ENCODE results near the gene DMRTC1.
"Not testable (repeated sequence)": the region's sequence is repeated elsewhere in the genome, so short reads cannot be mapped to it uniquely, and the experiment has no call there.

DMRTC1 gene, protein sequence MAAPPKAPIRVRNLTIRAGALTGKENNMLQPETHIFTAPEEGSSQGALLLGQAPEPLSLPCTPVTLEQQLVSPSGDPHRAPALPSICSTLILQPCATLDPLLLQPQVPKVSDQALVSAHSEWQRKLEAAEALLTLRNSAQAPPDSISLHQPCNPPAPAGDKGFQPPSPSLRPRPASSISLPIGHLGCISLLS

DNA sequence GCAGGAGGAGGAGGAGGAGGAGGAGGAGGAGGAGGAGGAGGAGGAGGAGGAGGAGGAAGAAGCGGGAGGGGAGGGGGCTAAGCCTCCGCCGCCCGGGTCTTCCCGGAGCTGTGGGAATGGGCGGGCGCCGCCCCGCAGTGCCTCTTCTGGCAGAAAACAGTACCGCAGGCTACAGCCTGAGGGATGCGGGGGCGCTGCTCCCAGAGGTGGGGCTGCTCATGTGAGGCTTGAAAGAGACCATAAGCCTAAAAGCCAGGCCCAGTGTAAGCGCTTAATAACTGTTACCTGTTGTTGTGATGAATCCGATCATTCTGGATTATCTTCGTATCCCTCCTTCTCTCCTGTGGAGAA is at the start of gene DMRTC1:
TSS of gene DMRTC1 (minus strand) at position 19 of the 351 bp plus-strand sequence. CDS start 68,143 bp downstream, outside the sequence.
- not testable (repeated sequence) for H3K4me1 Mint-ChIP-seq (ENCODE audit: low read depth); H3K27ac Mint-ChIP-seq; H3K4me3 Mint-ChIP-seq; H3K36me3 Mint-ChIP-seq (ENCODE audit: low read depth); H3K9me3 Mint-ChIP-seq; H3K27me3 Mint-ChIP-seq

DNA sequence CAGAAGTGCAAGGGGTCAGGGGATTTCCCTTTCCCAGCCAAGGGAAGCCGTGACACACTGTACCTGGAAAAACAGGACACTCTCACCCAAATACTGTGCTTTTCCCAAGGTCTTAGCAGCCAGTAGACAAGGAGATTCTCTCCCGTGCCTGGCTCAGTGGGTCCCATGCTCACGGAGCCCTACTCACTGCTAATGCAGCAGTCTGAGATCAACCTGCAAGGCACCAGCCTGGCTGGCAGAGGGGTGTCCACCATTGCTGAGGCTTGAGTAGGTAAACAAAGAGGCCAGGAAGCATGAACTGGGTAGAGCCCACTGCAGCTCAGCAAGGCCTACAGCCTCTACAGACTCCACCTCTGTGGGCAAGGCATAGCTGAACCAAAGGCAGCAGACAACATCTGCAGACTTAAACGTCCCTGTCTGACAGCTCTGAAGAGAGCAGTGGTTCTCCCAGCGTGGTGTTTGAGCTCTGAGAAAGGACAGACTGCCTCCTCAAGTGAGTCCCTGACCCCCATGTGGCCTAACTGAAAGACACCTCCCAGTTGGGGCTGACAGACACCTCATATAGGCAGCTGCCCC is 37.3 kb upstream of the DMRTC1 start:
- H3K36me3 Mint-ChIP-seq (ENCODE audit: low read depth); H3K4me3 Mint-ChIP-seq; H3K4me1 Mint-ChIP-seq (ENCODE audit: low read depth); H3K9me3 Mint-ChIP-seq; H3K27ac Mint-ChIP-seq: not testable (repeated sequence)
- peaks cover 10% of the 10 kb centered on the region for H3K27me3 Mint-ChIP-seq

DNA sequence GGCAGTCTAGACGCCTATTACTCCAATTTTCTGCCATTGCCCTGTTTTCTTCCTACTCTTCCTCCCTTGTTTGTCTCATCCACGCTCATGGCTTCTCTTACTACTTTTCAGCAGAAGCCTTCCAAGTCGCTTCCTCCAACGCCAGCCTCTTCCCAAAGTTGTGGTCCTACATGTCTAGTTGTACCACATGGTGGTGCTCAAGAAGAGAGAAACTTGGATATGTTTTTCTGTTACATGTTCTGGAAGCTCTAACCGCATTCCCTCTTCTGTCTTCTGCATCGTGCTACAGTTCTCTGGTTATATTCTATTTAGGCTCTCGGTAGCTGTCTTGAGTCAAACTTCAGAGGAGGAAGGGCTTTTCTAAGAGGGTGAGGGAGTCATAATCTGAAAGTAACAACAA is 31.2 kb upstream of the DMRTC1 start:
- H3K27ac Mint-ChIP-seq; H3K27me3 Mint-ChIP-seq; H3K9me3 Mint-ChIP-seq; H3K36me3 Mint-ChIP-seq (ENCODE audit: low read depth); H3K4me3 Mint-ChIP-seq; H3K4me1 Mint-ChIP-seq (ENCODE audit: low read depth): not testable (repeated sequence)

DNA sequence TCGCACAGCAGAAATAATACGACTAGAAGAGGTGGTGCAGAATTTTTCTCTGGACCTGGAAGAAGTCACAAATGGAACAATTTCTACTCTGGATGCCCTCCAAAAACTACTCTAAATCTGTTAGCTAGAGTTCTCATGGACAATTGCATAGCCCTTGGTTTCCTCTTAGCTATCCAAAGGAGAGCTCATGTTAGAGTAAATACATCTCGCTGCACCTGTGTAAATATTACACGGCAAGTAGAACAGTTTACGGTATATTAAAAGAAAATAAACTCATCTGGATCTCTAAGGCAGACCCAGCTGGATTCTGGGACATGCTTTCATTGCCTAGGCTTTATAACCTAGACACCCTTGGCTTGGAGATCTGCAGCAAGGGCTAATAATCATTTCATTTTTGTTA is 28.2 kb upstream of the DMRTC1 start:
- H3K4me3 Mint-ChIP-seq; H3K4me1 Mint-ChIP-seq (ENCODE audit: low read depth): not testable (repeated sequence)

DNA sequence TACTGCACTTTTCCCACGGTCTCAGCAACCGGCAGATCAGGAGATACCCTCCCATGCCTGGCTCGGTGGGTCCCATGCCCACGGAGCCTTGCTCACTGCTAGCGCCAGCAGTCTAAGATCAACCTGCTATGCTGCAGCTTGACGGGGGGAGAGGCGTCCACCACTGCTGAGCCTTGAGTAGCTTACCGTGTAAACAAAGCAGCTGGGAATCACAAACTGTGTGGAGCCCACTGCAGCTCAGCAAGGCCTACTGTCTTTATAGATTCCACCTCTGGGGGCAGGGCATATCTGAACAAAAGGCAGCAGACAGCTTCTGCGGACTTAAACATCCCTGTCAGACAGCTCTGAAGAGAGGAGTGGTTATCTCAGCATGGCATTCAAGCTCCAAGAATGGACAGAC is 16.3 kb upstream of the DMRTC1 start:
- not testable (repeated sequence) for H3K4me1 Mint-ChIP-seq (ENCODE audit: low read depth); H3K9me3 Mint-ChIP-seq; H3K4me3 Mint-ChIP-seq; H3K36me3 Mint-ChIP-seq (ENCODE audit: low read depth); H3K27ac Mint-ChIP-seq; H3K27me3 Mint-ChIP-seq

More for the DNA sequence above, 28.2 kb upstream of the DMRTC1 start:
- H3K27me3 Mint-ChIP-seq; H3K36me3 Mint-ChIP-seq (ENCODE audit: low read depth); H3K9me3 Mint-ChIP-seq; H3K27ac Mint-ChIP-seq: not testable (repeated sequence)

DNA sequence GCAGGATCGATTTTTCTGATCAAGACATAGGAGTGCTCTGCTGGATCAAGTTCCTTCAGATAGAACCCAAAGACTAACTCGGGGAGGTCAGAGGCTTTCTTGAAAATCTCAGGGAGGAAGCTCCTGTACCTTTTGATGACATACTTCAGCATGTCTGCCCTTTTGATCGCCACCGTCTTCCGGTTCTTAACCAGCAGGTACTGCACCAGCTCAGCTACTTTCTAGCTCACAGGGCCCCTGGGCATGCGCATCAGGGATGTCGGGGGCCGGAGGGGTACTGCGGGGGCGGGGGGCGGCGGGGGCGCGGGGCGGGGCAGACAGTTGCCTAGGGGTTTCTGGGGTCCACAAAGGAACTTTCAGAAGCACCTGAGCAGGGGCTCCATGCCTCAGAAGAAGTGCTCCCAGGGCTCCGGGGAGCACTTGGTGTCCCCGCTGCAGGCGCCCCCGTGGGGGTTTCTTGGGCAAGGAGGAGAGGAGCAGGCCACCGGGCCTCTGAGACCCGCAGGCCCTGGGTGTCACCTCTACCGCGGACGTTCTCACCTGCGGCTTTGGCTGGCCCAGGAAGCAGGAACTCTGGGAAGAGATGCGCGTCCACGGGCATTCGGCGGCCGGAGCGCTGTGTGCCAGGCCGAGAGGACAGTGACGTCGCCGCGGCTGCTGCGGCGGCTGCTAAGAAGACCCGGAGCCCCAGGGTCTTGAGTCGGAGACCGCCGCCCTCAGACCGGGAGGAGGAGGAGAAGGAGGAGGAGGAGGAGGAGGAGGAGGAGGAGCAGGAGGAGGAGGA is 410 bp downstream of the DMRTC1 start:
- H3K9me3 Mint-ChIP-seq; H3K36me3 Mint-ChIP-seq (ENCODE audit: low read depth); H3K4me1 Mint-ChIP-seq (ENCODE audit: low read depth); H3K4me3 Mint-ChIP-seq; H3K27me3 Mint-ChIP-seq; H3K27ac Mint-ChIP-seq: not testable (repeated sequence)

DNA sequence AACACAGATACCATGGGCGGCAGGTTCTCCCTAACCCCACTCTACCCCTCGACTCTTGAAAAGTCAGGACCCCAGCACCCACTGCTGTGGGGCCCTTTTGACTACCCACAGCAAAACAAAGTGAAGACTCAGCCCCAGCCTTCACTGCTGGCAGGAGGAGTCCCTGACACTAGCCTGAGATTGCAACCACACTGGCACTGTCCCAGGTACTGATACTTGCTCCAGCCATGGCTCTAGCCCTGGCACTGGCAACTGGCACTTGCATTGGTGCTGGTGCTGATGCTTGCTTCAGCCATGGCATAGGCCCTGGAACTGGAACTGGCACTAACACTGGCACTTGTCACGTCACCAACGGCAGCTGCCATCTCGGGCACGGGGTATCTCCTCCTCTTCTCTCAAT is 1.4 kb downstream of the DMRTC1 start:
- not testable (repeated sequence) for H3K4me1 Mint-ChIP-seq (ENCODE audit: low read depth); H3K27ac Mint-ChIP-seq; H3K4me3 Mint-ChIP-seq; H3K36me3 Mint-ChIP-seq (ENCODE audit: low read depth); H3K27me3 Mint-ChIP-seq; H3K9me3 Mint-ChIP-seq

DNA sequence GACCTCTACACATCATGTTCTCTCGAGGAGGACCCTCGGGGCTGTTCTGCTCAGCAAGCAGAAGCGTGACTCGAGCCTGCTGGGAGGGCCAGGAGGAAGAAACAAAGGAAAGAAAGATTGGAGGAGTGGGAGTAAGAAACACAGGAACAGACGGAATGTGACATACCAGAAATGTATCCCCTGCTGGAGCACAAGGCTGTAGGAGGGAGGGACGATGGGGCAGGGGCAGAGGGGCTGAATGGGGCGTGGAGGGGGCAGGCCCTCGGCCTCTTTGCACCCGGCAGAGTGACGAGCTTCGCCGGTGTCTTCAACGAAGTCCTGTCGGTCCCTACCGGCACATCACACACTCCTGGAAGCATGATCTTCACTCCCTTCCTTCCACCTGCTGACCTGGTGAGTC is 5.7 kb downstream of the DMRTC1 start, which contains the start of gene FAM236A:
TSS of gene FAM236A (plus strand) at position 301 of the 400 bp plus-strand sequence. CDS start at position 358, 57 bp downstream.
- not testable (repeated sequence) for H3K27me3 Mint-ChIP-seq; H3K4me1 Mint-ChIP-seq (ENCODE audit: low read depth); H3K27ac Mint-ChIP-seq; H3K9me3 Mint-ChIP-seq; H3K4me3 Mint-ChIP-seq; H3K36me3 Mint-ChIP-seq (ENCODE audit: low read depth)

DNA sequence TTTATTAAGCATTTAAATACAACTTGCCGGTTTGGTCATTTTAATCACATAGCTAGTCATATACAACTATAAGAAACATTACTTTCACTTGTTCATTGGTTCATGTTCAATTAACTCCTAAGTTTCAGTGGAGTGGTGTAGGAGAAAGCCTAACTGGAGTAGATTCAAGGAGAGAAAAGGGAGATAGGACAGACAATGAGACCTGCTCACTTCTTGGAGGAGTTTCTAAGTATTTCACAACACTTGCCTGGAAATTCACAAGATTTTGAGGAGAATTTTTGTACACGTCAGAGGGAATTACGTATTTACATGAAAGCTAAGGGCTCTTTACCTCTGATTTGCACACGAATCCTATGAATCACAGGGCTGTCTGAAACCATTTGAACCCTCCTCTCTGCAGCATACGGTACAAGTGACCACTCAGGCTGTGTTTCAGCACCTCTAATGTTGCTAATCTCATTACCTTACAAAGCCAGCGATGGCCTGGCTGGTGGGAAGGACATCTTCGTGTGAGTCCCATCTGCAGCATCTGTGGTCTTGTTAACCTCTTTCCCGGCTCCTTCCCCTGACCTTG is 6.7 kb downstream of the DMRTC1 start:
- not testable (repeated sequence) for H3K27ac Mint-ChIP-seq; H3K4me1 Mint-ChIP-seq (ENCODE audit: low read depth); H3K4me3 Mint-ChIP-seq; H3K36me3 Mint-ChIP-seq (ENCODE audit: low read depth); H3K27me3 Mint-ChIP-seq; H3K9me3 Mint-ChIP-seq

DNA sequence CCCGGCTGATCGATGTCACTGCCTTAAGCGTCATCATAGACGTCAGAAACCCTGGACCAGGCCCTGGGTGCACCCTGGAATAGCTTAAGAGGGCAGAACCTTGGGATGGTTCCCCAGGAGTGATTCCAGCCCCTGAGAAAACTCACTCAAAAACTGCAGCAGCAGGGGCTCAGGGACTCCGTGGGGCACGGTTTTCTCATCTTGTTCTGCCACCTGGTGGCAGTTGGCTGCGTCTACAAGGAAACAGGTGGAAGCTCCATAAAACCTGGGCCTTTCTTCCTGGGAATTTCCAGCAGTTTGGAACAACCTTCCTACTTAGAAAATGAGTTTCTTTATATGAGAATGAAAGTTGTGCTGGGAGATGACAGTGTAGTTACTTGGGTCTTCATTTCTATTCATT is 7.2 kb downstream of the DMRTC1 start:
- not testable (repeated sequence) for H3K27ac Mint-ChIP-seq; H3K4me1 Mint-ChIP-seq (ENCODE audit: low read depth); H3K4me3 Mint-ChIP-seq; H3K9me3 Mint-ChIP-seq; H3K36me3 Mint-ChIP-seq (ENCODE audit: low read depth); H3K27me3 Mint-ChIP-seq

DNA sequence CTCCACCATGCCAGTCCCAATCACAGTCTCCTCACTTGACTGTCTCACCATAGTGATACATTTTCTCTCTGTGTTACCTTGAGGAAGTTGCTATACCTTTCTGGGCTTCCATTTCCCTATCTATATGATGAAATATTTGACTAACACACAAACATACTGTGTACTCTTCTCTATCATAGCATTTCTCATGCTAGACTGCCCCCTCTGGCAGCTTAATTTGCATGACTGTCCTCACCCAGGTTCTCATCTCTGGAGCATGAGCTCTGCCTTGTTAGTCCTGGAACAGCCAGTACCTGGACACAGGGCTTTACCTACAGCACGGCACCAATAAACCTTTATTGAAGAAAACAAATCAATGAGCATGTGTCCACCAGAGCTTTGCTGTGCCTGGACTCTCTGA is 11.4 kb downstream of the DMRTC1 start:
- not testable (repeated sequence) for H3K4me1 Mint-ChIP-seq (ENCODE audit: low read depth); H3K36me3 Mint-ChIP-seq (ENCODE audit: low read depth); H3K4me3 Mint-ChIP-seq; H3K27me3 Mint-ChIP-seq; H3K27ac Mint-ChIP-seq; H3K9me3 Mint-ChIP-seq

DNA sequence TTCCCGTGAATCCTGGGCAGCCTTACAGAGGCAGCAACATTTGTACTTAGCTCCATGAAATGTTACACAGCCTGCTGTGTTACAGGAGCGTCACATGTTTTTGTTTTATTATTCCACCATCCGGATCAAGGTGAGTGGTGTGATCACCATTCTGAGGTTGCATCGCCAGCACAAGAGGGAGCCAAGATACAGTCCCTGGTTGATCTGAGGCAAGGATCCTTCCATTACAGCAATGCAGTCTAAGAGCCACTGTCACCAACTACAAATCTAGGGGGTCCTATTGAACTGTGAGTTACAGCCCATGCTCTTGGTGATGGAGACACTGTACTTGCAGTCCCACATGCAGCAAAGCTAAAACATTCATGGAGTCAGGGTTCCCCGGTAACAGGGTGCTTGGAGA is 27.5 kb downstream of the DMRTC1 start:
- H3K36me3 Mint-ChIP-seq (ENCODE audit: low read depth); H3K27ac Mint-ChIP-seq; H3K4me1 Mint-ChIP-seq (ENCODE audit: low read depth); H3K4me3 Mint-ChIP-seq; H3K9me3 Mint-ChIP-seq; H3K27me3 Mint-ChIP-seq: not testable (repeated sequence)

DNA sequence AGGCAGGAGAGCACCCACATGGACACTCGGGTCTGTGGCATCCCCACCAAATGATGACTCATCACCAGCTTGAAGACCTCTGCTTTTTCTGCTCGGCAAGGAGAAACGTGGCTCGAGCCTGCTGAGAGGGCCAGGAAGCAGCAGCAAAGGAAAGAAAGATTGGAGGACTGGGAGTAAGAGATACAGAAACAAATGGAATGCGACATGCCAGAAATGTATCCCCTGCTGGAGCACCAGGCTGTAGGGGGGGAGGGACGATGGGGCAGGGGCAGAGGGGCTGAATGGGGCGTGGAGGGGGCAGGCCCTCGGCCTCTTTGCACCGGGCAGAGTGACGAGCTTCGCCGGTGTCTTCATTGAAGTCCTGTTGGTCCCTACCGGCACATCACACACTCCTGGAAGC is 31.3 kb downstream of the DMRTC1 start, which contains the start of gene FAM236C:
TSS of gene FAM236C (plus strand) at position 301 of the 400 bp plus-strand sequence. CDS start 100 bp downstream, outside the sequence.
- not testable (repeated sequence) for H3K4me3 Mint-ChIP-seq; H3K27me3 Mint-ChIP-seq; H3K27ac Mint-ChIP-seq; H3K36me3 Mint-ChIP-seq (ENCODE audit: low read depth); H3K9me3 Mint-ChIP-seq; H3K4me1 Mint-ChIP-seq (ENCODE audit: low read depth)

DNA sequence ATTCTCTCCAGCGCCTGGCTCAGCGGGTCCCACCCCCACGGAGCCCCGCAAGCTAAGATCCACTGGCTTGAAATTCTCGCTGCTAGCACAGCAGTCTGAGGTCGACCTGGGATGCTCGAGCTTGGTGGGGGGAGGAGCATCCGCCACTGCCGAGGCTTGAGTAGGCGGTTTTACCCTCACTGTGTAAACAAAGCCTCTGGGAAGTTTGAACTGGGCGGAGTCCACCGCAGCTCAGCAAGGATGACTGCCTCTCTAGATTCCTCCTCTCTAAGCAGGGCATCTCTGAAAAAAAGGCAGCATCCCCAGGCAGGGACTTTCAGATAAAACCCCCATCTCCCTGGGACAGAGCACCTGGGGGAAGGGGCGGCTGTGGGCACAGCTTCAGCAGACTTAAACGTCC is 53.9 kb downstream of the DMRTC1 start:
- H3K9me3 Mint-ChIP-seq; H3K27me3 Mint-ChIP-seq; H3K4me1 Mint-ChIP-seq (ENCODE audit: low read depth); H3K27ac Mint-ChIP-seq; H3K36me3 Mint-ChIP-seq (ENCODE audit: low read depth); H3K4me3 Mint-ChIP-seq: not testable (repeated sequence)

DNA sequence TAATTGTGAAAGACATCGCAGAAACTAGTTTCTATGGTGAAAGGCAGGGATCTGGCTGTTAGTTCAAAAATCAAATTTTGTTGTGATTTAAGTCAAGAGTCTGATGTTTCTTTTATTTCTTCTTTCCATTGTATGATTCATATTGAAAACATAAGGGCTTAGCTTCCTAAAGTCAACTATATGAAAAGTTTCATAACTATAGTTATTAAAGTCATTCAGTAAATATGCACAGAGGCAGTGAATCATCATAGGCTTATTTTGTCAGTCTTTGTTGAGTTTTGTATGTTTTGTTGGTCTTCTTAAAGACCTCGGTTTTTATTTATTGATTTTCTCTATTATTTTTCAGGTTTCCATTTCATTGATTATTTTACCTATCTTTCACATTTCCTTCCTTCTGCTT is 60.7 kb downstream of the DMRTC1 start:
- not testable (repeated sequence) for H3K27ac Mint-ChIP-seq; H3K9me3 Mint-ChIP-seq; H3K36me3 Mint-ChIP-seq (ENCODE audit: low read depth); H3K4me3 Mint-ChIP-seq; H3K27me3 Mint-ChIP-seq; H3K4me1 Mint-ChIP-seq (ENCODE audit: low read depth)

DNA sequence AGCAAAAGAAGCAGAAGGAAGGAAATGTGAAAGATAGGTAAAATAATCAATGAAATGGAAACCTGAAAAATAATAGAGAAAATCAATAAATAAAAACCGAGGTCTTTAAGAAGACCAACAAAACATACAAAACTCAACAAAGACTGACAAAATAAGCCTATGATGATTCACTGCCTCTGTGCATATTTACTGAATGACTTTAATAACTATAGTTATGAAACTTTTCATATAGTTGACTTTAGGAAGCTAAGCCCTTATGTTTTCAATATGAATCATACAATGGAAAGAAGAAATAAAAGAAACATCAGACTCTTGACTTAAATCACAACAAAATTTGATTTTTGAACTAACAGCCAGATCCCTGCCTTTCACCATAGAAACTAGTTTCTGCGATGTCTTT is 106.1 kb downstream of the DMRTC1 start:
- H3K9me3 Mint-ChIP-seq; H3K4me3 Mint-ChIP-seq; H3K4me1 Mint-ChIP-seq (ENCODE audit: low read depth); H3K27ac Mint-ChIP-seq; H3K36me3 Mint-ChIP-seq (ENCODE audit: low read depth); H3K27me3 Mint-ChIP-seq: not testable (repeated sequence)

Data from stimulated activated naive CD8-positive, alpha-beta T cell treated with anti-CD3 and anti-CD28 coated beads, Interleukin-15, Interleukin-2, amounts not matched to agents 100 ng/mL and 50 ng/mL, for 24 hours (primary cell).